HG03520 (cell line): ENCODE data around the gene ELAVL1.

ENCODE experiments used
- ATAC-seq: cut with Tn5 transposase; IDR thresholded peaks from one replicate; pipeline ENCODE4 v1.9.1; 2021; ENCODE audit warnings: mild to moderate bottlenecking, moderate library complexity; ENCODE audit not compliant: unreplicated experiment

ELAVL1 gene

GRCh38 chr19:8022275-8022674 is 16.8 kb upstream of the ELAVL1 start:
- no peak for ATAC-seq

GRCh38 chr19:8021374-8021773 is 15.9 kb upstream of the ELAVL1 start:
- ATAC-seq: no peak

- no peak for ATAC-seq
Observed at GRCh38 chr19:8020681-8021080, 15.2 kb upstream of the ELAVL1 start.

- ATAC-seq: no peak
Observed at GRCh38 chr19:8017808-8018207, 12.4 kb upstream of the ELAVL1 start.

DNA sequence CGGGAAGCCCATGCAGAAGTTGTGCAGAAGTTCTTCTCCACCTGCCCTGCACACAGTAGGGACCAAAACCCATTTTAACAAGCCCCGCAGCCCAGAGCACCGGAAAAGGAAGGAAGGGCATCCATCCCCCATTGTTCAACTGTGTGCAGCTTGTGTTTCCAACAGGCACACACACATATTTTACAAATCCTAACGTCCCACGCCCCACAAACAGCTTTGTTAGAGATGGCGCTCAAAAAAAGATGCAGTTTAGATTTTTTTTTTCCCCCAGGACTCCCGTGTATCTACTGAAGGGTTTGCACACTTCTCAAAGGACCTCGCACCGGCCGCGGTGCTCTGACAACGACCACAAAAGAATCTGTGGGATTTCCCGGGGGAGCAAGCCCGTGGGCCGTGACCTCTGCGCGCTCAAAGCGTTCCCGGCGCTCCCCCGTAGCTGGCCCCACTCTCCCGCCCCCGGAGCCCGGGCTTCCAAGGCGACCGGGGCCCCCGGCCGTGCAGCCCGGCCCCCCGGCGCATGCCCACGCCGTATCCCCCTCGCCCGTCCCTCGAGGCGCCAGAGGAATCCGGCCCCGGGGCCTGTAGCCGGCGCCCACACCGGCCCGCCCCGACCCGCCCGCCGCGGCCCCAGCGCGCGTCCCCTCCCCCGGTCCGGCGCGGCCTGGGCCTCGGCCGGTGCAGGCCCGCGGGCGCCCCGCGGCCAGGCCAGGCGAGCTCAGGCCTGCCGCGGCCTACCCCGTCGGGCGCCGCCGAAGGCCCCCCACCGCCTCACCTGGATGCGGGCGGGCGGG is 523 bp downstream of the ELAVL1 start:
- peak; percentile 20 for ATAC-seq

DNA sequence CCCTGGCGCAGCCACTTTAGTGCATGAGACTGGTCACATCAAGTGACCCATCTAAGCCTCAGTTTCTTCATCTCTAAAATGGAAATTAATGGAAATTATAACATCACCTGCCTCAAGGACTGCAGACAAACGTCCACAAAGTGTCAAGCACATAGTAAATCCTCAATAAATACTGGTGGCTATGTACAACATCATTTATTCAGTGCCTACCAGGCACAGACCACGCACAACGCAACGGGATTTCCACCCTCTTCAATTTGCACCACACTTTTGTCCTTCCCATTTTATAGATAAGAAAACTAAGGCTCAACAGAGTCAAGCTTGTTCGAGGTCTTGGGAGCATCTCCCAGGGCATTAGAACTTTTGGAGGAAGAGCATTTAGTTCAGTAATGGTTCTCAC is 1.4 kb downstream of the ELAVL1 start:
- no peak for ATAC-seq

DNA sequence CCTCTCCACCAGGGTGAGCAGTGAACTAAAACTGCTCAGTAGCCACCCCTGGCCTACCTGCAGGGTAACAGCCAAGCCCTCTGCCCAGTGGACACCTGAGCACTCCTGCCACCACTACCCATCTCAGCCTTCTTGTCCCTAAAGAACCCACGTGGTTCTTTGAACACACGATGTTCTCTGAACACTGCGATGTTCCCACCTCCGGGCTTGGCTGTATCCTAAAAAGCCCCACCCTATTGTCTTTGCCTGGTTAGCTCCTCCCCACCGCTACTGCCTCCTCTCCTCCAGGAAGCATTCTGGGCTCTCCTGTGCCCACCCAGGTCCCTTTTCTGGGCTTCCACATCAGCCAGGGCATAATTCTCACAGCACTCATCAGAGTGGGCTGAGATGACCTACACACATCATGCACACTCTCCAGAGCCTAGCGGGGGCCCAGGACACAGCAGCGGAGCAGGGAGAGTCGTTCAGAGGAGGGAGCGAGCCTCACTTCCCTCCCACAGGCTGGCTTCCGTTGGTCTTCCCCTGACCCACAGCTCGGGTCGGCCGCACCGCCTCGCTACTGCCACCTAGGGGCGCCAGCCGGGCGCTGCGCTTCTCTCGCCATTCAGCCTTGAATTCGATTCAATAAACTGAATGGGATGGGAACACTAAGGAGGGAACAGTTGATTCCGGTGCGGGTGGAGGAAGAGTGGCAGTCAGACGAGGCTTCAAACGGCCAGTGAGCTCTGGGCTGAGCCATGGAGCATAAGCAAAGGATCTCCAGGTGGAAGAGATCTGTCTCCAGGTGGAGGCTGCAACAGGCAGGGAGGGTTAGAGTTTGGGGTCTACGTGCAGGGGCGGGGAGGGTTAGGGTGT is 3.2 kb downstream of the ELAVL1 start:
- peak; percentile 41 for ATAC-seq

- no peak for ATAC-seq
Observed at GRCh38 chr19:8001651-8001994, 3.8 kb downstream of the ELAVL1 start.

GRCh38 chr19:8000298-8001038 is 5.0 kb downstream of the ELAVL1 start:
- no peak for ATAC-seq

DNA sequence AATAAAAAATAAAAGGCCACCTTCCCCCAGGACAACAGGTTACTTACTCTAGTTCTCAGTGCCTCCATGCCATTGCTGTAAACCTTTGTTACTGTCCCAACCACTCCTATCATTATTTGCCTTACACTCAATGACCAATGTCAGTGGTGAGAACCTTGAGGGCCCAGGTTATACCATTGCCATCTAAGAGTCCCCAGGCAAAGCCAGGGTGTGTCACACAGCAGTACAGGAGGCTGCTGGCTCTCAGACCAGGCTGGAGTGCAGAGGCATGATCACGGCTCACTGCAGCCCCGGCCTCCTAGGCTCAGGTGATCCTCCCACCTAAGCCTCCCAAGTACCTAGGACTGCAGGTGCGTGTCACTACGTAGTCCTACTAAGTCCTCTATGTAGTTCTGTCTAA is 6.1 kb downstream of the ELAVL1 start:
- ATAC-seq: no peak

DNA sequence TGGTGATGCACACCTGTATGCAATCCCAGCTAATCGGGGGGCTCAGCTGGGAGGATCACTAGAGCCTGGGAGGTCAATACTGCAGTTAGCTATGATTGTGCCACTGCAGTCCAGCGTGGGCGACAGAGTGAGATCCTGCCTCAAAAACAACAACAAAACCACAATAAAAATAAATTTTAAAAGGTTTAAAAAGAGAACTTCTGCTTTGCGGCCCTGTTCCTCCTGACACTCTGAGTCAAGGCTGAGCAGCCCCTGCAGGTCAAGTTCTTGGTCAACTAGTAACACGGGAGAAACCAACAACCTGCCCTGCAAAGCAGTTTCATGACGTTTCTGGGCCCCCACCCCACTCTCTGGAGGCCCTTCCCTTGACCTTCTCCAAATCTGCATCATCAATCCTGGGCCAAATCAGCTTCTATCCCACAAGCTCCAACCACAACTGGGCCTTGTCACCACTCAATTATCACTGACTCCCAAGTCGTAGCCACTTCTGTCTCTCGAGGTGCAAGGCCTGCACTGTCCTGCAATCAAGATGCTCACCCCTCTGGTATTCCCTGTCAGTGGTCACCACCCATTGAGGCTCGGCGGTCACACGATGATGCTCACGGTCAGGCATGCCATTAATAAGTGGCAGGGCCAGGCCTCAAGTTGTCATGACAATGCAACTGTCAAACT is 7.5 kb downstream of the ELAVL1 start:
- no peak for ATAC-seq

GRCh38 chr19:7996883-7997282 is 8.6 kb downstream of the ELAVL1 start:
- no peak for ATAC-seq

- no peak for ATAC-seq
Observed at GRCh38 chr19:7995810-7996158, 9.7 kb downstream of the ELAVL1 start.

DNA sequence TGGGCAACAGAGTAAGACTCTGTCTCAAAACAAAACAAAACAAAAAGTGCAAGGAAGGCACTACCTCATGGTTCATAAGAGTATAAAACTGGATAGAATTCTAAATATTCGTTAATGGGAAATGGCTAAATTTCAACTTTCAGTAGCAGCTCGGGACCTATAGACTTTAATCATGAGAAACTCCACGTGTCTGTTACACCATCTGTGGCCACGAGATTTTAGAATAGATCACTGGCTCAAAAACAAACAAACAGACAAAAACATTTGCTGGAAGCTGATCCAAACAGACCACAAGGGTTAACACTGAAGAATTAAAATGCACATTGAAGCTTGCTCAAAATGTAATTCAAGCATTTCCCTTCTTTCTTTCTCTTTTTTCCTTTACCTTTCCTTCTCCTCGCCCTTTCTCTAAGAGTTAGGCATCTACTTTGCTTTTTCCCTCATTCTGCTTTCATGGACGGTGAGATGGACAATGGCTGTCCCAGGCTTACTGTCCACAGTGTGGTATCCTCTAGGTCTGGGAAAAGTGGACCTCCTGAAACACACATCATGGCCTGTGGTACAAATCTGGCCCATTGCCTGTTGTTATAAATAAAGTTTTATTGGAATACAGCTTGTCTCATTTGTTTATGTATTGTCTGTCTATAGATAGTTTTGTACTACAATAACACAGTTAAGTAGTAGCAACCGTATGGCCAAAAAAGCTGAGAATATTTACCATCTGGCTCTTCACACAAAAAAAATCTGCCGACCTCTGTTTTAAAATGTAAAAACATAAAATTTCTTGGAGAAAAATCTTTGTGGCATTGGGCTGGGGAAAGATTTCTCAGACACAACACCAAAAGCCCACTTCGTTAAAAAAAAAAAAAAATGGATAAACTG is 10.3 kb downstream of the ELAVL1 start:
- no peak for ATAC-seq

DNA sequence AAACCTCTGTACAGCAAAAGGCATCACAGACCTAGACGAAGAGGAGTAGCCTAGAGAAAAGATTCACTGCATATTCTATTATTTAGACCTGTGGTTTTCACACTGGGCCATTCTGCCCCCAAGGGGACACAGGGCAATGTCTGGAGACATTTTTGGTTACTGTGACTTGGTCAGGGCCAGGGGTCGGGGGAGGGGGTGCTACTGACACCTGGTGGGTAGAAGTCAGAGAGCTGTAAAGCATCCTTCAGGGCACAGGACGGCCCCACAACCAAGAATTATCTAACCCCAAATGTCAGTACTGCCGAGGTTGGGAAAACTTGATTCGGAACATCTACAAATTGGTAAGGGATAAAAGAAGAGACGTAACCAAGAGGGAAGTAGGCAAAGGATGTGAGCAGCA is 11.3 kb downstream of the ELAVL1 start:
- no peak for ATAC-seq

- no peak for ATAC-seq
Observed at GRCh38 chr19:7993560-7993959, 11.9 kb downstream of the ELAVL1 start.

DNA sequence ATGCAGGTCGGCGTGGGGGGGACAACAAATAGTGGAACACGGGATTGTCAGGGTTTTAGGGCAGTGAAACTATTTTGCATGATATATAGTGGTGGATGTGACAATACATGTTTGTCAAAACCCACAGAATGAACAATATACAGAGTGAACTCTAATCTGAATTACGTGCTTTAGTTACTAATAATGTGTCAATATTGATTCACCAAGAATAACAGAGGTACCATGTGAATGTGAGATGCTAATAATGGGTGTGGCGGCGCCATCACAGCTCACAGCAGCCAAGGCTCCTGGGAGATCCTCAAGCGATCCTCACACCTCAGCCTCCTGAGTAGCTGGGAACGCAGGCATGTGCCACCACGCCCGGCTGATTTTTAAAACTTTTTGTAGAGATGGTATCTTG is 12.9 kb downstream of the ELAVL1 start:
- no peak for ATAC-seq

DNA sequence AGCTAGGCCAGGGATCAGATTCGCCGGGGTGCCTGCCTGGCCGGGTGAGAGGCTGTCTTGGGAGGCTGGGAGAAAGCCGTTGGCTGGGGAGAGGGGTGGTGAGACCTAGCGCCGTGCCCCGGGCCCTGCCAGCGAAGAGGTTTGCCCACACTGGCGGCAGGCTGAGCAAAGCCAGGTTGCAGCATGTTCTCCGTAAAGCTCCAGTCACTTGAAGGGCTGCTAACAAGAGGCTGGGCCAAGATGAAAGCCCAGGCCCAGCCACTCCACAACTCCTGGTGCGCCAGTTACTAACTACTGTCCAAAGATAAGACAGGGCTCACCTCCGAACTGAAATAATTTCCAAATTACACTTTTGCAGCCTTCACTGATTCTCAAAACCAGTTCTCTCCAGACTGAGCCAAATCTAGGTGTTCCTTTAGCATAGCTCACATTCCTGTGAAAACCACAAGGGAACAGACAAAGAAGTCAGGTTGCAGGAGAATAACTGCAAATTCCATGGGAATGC is 16.3 kb downstream of the ELAVL1 start:
- no peak for ATAC-seq

DNA sequence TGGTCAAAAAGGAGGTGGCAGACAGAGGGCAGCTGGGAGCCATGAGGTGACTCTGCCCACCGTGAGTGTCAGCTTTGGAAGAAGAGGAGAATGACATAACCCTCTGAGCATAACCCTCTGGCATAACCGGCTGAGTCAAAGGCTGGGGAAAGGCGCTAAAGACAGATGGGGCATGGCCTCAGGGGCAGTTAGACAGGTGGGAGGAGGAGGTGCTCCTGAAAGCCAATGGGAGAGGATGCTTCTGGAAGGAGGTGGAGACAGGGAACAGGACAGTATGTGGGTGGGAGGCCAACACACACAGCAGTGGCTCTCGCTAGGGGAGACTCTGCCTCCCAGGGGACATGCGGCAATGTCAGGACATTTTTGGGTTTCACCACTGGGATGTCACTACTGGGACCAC is 17.1 kb downstream of the ELAVL1 start:
- no peak for ATAC-seq
